HG03469 (cell line): ENCODE results near the gene EFTUD2.
"Not testable (repeated sequence)": the region's sequence is repeated elsewhere in the genome, so short reads cannot be mapped to it uniquely, and the experiment has no call there.

ENCODE experiments used
- ATAC-seq: cut with Tn5 transposase; IDR thresholded peaks from one replicate; pipeline ENCODE4 v1.9.1; 2021; ENCODE audit warnings: mild to moderate bottlenecking, moderate library complexity, moderate number of reproducible peaks; ENCODE audit not compliant: unreplicated experiment

Gene EFTUD2

DNA sequence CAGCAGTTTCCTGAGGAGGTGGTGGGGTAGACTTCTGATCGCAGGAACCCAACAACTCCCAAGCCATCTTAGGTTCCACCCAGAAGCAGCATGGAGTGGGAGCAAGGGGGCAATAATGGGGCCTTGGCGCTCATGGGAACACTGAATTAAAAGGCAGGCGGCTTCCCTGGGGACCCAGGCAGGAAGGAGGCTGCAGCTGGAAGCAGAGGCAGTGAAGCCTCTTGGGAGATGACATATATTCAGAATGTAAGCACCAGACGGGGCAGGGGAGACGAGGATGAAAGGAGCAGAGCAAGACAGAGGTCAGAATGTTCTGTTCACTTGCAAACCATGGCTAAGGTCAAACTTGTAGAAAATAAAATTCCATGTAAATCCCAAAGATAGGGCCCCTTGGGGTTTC lies 48.6 kb downstream of the EFTUD2 start:
- no peak for ATAC-seq

DNA sequence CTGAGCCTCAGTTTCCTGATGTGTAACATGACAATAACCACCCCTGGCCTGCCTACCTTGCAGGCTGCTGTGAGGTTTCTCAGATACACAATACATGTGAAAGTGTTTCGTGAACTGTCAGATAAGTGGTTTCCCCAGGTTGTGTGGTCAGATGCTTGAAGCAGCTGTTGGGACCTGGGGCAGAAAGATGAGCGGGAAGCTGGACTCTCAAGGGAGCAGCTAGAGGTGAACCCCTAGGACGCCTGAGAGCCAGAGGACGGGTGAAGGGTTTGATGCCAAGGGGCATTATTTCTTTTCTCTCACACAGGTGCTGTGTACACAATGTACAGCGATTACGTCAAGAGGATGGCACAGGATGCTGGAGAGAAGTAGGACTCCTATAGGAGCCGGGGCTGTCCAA lies 49.2 kb downstream of the EFTUD2 start:
- ATAC-seq, result no peak

DNA sequence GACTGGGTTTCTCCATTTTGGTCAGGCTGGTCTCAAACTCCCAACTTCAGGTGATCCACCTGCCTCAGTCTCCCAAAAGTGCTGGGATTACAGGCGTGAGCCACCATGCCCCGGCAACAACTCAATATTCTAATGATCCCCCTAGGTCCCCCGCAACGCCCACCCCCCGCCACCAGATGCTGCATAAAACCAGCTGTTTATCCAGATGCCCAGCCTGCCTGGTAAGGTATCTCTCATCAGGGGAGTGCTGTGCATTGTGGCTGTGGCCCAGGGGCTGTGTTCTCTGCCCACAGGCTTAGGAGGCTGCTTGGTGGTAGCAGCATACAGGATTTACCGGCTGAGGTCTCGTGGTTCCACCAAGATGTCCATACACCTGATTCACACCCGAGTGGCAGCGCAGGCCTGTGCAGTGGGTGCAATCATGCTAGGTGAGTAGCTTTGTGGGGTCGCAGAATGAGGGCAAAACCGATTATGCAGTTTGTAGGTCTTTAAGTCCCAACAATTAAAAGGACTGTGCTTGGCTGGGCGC lies 50.2 kb downstream of the EFTUD2 start:
- ATAC-seq, result no peak

DNA sequence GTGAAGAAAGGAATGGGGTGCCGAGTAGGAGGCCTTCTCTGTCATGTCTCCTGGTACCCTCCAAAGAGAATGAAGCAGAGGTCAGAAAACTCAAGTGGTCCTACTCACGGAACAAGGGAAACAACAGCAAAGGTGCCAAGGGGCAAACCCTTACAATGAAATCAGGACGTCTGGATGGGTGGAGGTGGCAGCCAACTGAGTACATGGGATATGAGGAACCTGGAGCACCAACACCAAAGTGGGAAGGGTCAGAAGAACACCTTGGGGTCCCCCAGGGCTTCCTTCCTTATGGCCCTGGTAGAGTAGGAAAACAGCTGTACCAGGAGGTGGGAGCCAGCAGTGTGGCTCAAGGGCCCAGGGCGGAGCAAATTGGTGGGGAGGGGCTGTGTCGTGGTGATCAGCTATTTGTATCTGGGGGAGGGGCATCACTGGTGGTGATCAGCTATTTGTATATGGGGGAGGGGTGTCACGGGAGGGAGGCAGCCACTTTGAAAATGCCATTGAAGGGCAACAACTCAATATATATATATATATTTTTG lies 50.9 kb downstream of the EFTUD2 start:
- no peak for ATAC-seq

DNA sequence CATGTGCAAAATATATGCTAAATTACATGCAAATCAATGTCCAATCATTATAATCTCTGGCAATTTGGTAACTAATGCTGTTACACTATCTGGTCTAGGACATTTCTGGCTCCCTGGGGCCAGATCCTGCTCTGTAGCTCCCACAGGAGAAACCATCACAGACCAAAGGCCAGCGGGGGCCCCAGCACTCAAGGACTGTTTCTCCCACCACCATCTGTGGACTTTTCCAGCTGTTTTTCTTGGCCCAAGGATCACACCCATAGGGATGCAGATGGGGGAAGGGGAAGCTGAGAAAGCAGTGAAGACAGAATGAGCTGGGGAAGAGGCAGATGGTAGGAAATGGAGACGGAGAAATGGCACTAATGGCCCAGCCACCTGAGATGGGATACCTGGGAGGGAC lies 51.7 kb downstream of the EFTUD2 start, which contains the start of gene HIGD1B:
TSS of gene HIGD1B (plus strand) at position 298 of the 400 bp plus-strand sequence. CDS start 270 bp downstream, outside the sequence.
- no peak for ATAC-seq

DNA sequence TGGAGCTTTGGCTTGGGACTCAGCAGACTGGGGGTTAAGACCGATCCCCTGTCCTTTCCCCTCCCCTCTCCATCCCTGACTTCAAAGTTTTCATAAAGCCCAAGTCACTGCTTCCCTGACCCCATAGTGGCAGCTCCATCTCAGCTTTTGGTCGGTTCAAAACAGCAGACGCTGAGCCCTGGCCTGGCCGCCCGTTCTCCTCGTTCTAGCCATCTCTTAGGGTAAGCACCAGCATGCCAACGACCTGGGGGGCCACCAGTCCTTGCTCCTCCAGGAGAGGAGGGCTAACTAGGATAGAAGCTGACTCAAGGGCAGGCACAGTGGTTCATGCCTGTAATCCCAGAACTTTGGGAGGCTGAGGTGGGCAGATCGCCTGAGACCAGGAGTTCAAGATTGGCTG lies 53.0 kb downstream of the EFTUD2 start:
- ATAC-seq, result no peak

DNA sequence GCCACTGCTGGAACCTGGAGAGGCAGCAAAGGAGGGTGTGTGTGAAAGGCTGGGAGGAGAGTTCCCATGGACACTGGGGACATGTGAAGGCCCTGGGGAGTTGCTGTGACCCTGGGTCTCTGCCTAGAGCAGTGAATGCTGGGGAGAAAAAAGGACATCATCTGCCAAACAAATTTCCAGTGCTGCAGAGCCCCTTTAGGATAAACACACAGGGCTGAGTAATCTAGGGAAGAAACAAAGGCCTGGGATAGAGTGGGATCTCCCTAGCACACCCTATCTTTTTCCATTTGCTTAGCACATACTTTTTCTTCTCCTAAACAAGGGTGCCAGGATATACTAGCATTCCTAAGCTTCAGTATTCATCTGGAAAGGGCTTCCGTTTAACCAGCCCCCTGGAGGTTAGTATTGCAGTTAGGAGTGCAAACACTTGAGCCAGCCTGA lies 54.8 kb downstream of the EFTUD2 start:
- no peak for ATAC-seq

DNA sequence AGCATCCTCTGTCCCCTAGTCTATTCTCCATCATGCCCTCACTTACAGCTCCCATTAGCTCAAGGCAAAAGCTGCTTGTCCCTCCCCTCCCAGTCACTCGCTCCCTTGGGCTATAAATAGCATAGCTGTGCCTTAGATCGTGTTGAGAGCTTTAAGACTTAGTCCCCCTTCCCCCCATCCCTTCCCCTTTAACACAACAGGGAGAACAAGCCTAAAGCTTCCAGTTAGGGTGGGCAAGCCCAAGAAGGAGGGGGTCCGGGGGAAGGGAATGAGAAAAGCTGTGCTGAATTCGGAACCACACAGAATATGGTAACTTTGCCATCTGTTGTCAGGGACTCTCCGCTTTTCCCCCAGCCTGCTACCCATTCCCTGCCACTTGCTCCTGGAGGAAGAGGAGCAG lies 56.5 kb downstream of the EFTUD2 start:
- ATAC-seq, result no peak

DNA sequence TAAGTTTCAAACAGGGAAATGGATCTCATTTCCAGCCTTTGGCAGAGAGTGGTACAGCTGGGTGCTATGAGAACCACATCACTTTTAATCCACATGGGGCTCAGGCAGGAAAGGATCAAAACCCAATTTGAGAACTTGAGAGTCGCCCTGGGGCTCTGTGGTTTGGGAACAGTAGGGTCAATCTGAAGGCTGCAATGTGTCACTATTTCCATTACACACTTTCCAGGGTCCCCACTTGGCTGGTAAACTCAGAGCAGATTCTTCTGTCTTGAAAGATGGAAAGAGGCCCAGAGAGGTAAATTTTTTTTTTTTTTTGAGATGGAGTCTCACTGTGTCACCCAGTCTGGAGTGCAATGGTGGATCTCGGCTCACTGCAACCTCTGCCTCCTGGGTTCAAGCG lies 58.3 kb downstream of the EFTUD2 start:
- no peak for ATAC-seq

DNA sequence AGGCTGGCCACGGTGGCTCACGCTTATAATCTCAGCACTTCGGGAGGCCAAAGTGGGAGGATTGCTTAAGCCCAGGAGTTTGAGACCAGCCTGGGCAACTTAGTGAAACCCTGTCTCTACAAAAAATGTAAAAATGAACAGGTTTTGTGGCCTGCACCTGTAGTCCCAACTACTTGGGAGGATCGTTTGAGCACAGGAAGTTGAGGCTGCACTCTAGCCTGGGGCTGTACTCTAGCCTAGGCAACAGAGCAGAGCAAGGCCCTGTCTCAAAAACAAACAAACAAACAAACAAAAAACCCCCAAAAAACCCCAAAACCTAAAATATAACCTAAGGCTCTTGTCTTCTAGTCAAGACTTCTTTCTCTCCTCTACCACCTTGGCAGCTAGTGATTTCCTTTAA lies 59.0 kb downstream of the EFTUD2 start:
- no peak for ATAC-seq

DNA sequence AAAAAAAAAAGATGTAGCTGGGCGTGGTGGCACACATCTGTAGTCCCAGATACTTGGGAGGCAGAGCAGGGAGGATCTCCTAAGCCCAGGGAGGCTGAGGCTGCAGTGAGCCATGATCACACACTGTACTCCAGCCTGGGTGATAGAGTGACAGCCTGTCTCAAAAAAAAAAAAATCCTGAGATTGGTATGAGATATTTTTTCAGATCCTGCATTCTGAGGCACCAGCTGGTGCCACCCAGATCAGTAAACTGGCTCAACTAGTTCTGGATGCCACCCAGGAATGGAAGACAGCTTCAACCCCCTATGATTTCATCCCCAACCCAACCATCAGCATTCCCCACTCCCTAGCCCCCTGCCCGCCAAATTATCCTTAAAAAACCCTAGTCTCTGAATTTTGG lies 62.0 kb downstream of the EFTUD2 start:
- no peak for ATAC-seq

DNA sequence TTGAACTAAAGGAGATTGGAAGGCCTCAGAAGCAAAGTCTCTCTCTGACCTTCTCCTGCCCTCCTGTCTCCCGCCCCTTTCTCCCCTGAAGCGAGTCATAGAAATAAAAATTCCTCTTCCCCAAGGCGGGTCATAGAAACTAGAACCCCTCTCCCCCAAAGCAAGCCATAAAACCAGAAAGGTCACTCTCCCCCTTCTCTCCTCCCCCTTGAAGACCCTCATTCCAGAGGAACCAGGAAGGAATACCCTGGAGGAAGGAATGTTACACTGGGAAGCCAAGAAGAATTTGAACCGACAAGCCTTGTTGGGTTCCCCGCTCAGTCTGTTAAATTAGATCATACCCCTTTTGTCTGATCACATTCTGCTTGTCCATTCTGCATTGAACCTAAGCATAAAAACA lies 66.4 kb downstream of the EFTUD2 start:
- ATAC-seq, result no peak

DNA sequence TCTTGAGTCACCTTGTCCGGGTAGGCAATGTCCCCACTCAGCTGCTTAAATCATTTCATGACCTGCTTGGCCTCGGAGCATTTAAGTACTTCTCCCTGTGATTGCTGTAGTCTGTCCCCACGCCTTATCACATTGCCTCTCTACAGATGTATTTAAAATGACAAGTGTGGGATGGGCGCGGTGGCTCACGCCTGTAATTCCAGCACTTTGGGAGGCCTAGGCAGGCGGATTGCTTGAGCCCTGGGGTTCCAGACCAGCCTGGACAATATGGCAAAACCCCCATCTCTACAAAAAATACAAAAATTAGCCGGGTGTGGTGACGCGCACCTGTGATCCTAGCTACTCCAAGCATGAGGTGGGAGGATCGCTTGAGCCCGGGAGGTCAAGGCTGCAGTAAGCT lies 67.9 kb downstream of the EFTUD2 start:
- ATAC-seq, result no peak

DNA sequence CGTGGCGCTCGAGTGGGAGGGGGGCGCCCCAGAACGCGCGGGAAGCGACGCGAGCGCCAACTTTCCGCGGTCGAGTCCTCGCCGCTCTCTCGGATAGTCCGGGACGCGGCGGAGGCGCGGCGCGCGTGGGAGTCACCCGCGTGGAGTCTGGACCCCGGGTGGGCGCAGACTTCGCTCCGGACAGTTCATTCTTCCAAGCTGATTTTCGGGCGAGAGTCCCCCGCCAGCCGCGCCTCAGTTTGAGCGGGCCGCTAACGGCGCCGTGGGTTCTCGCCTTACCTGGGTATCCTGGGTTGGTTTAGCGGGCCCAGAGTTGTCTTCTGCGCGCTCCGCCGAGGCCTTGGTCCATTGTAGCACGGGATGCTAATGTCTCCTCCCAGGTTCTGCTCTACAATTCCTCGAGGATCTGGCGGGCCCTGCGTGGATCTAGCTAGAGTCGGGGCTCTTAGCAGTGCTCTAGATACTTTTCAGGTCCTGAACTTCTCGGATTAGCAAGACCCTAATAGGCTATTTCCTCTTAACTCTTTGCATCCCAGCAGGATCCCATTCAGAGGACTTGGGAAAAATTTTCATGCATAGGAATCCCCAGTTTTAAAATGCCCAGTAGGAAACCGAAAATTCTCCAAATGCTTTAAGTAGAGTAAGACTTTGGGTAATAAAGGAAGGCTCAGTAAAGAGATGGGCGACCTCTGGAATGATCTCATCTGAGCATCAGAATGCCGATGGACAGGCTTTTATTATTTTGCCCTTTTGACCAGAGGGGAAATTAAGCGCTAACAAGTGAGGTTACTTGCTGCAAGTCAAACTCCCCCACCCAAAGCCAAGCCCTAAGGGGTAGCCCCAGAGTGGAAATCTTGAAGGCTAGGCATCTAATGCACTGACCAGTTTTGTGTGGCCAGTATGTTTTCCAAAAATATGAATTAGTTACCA lies 68.6 kb downstream of the EFTUD2 start:
- ATAC-seq, result no peak

DNA sequence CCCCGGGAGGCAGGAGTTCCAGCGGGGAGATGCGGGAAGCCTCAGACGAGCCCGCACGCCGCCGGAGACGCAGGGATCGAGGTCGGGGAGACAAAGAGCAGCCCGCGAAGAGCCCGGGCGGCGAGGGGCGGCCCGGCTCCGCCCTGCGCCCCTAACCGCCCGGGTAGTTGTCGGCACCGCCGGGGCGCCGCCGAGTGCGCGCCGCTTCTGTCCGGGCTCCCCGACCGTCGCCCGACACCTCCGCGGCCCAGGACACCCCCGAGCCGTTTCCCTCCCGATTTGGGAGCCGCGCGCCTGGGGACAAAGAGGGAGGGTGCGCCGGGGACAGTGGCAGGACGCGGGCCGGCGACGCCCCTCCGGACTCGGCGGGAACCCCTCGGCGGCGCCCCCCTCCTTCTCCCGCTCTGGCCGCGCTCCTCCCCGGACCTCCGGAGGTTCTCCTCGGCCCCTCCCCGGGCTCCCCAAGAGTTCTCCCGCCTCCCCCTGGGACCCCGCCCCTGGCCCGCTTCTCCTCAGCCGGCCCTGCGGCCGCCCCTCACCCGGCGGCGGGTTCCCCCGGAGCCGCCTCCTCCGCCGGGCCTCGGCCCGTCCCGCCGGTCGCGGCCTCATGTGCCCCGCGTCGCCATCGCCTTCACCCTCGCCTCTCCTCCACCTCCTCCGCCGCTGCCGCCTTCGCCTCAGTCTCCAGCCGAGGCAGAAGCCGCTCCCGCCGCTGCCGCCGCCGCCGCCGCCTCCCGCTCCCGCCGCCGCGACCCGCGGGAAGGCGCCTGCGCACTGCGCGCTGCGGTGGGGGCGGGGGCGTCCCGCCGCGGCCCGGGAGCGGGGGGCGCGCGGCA lies 69.5 kb downstream of the EFTUD2 start, which contains the start of gene GJC1:
TSS of gene GJC1 (minus strand) at position 765 of the 836 bp plus-strand sequence. CDS start 24,470 bp downstream, outside the sequence.
- no peak for ATAC-seq

DNA sequence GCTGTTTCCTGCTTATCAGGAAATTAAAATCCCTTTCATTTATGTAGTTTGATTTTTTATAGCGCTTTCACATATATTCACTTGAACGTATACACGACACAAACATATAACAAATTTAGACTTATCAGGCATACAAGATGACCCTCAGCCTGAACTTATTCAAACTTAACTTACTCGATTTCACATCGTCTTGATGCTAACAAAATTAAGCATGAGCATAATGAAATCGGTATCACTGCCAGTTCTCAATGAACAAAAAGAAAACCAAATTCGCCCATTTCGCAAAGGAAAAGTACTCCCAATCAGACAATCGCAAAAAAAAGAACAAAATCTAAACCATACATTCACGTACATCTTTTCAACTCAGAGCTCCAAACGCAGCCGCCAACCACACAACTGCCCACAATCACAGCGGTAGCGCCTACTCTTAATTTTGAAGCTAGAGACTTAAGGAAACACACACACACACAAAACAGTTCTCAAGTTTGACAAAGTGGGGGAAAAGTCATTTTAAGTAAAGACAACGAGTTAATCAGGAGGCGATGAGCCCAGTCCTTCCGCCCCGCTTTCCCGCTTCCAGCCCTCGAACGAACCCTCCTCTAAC lies 70.2 kb downstream of the EFTUD2 start:
- ATAC-seq, result no peak

DNA sequence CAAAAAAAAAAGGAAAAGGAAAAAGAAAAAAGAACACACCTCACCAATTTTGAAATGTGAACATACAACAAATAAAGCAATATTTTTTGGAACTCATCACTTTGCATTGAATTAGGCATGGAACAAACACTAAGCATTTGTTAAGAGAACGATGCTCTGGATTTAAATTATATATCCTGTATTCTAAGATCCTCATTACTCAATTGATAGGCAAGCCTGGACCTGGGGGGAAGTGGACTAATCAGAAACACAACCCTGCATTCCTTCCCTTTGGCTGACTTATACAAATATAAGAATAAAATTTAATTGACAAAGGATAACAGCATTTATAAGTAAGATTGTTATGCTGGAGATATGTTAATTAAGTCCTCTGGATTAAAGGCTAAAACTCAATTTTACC lies 71.4 kb downstream of the EFTUD2 start:
- ATAC-seq, result no peak

DNA sequence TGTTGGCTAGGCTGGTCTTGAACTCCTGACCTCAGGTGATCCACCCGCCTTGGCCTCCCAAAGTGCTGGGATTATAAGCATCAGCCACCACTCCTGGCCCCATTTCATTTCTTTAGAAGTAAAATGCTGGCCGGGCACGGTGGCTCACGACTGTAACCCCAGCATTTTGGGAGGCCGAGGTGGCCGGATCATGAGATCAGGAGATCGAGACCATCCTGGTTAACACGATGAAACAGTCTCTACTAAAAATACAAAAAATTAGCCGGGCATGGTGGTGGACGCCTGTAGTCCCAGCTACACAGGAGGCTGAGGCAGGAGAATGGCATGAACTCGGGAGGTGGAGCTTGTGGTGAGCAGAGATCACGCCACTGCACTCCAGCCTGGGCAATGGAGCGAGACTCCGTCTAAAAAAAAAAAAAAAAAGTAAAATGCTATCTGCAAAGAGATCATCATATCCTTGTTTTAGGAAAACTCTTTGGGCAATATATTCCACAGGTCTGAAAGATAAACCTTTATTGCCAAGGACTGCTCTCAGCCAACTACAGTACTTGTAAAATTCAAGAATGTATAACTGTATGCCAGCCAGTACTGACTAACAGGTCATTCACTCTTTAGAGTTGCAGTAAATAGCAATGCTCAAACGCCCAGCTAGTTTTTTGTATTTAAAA lies 73.0 kb downstream of the EFTUD2 start:
- no peak for ATAC-seq

DNA sequence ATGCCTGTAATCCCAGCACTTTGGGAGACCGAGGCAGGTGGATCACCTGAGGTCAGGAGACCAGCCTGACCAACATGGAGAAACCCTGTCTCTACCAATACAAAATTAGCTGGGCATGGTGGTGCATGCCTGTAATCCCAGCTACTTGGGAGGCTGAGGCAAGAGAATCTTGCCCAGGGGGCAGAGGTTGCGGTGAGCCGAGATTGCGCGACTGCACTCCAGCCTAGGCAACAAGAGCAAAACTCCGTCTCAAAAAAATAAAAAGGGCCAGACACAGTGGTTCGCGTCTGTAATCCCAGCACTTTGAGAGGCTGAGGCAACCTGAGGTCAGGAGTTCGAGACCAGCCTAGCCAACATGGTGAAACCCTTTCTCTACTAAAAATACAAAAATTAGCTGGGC lies 74.0 kb downstream of the EFTUD2 start:
- not testable (repeated sequence) for ATAC-seq

DNA sequence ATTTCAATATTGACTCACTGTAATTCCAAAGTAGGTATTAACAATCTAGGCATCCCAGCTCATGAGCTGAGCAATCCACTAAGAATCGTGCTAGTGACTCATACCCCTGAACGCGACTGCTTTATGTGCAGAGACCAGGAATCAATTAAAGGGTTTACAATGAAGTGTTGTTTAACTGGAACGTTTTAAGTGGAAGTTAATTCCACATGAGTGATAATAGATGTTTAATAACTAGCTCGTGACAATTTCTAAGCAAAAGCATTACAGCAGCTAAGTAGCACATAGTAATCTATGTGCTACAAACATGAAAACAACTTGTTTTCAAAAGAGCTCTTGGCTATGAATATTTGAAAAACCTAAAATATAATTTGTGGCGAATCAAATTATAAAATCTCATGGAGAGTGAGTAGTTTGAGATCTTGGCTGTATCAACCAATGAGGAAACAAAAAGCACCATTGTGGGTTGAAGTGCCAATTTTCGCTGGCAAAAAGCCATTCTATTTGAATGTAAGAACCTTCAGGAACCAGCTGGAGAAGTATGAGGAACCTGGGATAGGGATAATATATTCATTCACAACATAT lies 78.5 kb downstream of the EFTUD2 start:
- no peak for ATAC-seq
